B cell (primary cell): Measurements from ENCODE around the gene CELF2.

Experiments used
- EZH2 ChIP-seq: IDR thresholded peaks from 2 replicates; pipeline ENCODE4 v1.6.1; 2012; ENCODE audit warnings: borderline replicate concordance, low read depth, mild to moderate bottlenecking, moderate library complexity, low read length; ENCODE audit not compliant: insufficient read depth, poor library complexity, severe bottlenecking
- TF ChIP-seq, protein P1 (sequence below): fragments of 200-600 bp; IDR thresholded peaks from one replicate; pipeline ENCODE4 v1.8.0; 2022; ENCODE audit warnings: antibody characterized with exemption, mild to moderate bottlenecking

DNA sequence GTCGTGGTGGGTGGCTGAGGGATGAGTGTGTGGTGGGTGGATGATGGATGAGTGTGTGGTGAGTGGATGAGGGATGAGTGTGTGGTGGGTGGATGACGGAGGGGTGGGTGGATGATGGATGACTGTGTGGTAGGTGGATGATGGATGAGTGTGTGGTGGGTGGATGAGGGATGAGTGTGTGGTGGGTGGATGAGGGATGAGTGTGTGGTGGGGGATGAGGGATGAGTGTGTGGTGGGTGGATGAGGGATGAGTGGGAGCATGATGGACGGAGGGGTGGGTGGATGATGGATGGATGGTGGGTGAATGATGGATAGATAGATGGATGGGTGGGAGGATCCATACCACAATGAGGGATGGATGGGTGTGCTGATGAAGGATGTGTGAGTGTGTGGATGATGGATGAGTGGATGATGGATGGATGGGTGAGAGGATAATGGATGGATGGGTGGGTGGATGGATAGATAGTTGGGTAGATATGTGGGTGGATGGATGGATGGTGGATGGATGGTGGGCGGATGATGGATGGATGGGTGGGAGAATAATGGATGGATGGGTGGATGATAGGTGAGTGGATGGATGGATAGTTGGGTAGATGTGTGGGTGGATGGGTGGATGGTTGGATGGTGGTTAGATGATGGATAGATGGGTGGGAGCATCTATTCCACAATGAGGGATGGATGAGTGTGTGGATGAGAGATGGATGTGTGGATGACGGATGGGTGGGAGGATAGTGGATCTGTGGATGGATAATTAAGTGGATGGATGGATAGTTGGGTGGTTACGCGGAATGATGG lies 266.8 kb downstream of the CELF2 start:
- TF ChIP-seq, protein P1, sequence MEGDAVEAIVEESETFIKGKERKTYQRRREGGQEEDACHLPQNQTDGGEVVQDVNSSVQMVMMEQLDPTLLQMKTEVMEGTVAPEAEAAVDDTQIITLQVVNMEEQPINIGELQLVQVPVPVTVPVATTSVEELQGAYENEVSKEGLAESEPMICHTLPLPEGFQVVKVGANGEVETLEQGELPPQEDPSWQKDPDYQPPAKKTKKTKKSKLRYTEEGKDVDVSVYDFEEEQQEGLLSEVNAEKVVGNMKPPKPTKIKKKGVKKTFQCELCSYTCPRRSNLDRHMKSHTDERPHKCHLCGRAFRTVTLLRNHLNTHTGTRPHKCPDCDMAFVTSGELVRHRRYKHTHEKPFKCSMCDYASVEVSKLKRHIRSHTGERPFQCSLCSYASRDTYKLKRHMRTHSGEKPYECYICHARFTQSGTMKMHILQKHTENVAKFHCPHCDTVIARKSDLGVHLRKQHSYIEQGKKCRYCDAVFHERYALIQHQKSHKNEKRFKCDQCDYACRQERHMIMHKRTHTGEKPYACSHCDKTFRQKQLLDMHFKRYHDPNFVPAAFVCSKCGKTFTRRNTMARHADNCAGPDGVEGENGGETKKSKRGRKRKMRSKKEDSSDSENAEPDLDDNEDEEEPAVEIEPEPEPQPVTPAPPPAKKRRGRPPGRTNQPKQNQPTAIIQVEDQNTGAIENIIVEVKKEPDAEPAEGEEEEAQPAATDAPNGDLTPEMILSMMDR = no peak
- TF ChIP-seq EZH2 = no peak
